KOPT-K1 (cell line): ENCODE measurements around the gene FCER2.

Experiments used
- H3K27ac ChIP-seq: fragments of 200-600 bp; sonication (generic); 2 replicates; pipeline ENCODE4 v1.5.1; 2016; ENCODE audit warnings: antibody characterized with exemption, mild to moderate bottlenecking, low read depth, low read length; ENCODE audit not compliant: poor library complexity, severe bottlenecking
- H3K36me3 ChIP-seq: fragments of 200-600 bp; sonication (generic); 2 replicates; pipeline ENCODE4 v1.5.1; 2017; ENCODE audit warnings: antibody characterized with exemption, mild to moderate bottlenecking, low read length, moderate library complexity; ENCODE audit not compliant: insufficient read depth
- H3K9me3 ChIP-seq: fragments of 200-600 bp; sonication (generic); 2 replicates; pipeline ENCODE4 v1.5.1; 2017; ENCODE audit warnings: antibody characterized with exemption, low read length, mild to moderate bottlenecking; ENCODE audit not compliant: insufficient read depth, poor library complexity, severe bottlenecking

The FCER2 gene

DNA sequence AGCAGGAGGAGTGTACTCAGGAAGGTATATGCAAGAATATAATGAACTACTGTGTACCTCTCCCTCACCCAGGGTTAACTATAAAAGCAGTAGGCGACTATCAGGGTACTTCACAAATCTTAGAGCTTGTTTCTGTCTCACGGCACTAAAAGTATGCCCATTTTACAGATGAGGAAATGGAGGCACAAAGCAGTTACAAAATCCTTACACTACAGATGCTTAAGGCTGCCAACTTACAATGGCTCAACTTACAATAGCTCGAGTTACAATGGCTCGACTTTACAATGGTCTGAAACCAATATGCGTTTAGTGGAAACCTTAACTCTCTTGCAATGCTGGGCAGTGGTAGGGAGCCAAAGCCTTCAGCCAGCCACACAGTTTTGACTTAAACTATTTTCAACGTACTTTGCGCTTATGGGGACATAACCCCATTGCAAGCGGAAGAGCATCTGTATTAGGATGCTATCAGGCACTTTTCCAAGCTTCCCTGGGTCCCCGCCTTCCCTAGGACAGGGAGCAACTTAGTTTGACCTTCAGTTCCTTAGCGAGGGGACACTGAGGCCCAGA is 4.1 kb downstream of the FCER2 start:
- no peaks in the 10 kb centered on the region for H3K9me3 ChIP-seq
- no peaks in the 10 kb centered on the region for H3K36me3 ChIP-seq
- no peak overlapping the region for H3K27ac ChIP-seq

DNA sequence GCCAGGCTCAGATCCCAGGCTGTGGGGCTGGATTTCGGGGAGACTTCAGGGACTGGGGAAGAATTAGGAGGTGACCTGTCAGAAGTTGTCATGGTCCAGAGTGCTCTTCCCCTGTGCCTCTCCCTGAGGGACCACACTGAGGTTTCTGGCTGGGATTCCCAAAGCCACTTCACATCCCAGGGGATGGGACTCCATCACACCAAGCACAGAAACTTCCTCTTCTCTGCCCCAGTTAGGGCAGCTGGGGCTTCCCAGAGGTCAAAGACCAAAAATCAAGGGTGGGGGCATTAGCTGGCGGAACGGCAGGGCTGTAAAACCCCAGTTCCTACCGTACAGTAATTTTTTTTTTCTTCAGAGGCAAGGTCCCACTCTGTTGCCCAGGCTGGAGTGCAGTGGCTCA is 7.4 kb downstream of the FCER2 start:
- H3K27ac ChIP-seq: no peak overlapping the region
- H3K36me3 ChIP-seq: no peaks in the 10 kb centered on the region
- no peaks in the 10 kb centered on the region for H3K9me3 ChIP-seq

DNA sequence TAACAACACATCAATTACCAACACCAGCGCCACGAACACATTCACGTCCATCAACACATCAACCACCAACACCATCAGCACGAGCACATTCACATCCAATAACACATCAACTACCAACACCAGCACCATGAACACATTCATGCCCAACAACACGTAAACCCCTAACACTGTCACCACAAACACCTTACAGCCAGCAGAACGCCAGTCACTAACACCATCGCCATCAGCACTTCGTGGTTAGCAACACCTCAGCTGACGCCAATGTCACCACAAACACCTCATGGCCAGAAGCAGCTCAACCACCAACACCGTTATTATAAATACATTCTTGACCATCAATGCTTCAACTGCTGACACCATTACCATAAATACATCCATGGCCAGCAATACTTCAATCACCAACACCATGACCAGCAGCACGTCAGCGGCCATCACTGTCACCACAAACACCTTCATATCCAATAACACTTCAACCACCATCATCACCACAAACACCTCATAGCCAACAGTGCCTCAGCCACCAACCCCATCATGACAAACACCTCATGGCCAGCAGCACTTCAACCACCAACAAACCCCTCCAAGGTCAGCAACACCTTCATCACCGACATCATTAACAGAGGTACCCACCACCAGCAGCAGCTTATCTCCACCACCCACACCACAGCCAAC is 9.4 kb downstream of the FCER2 start:
- H3K36me3 ChIP-seq: no peaks in the 10 kb centered on the region
- no peak overlapping the region for H3K27ac ChIP-seq
- H3K9me3 ChIP-seq: no peaks in the 10 kb centered on the region

DNA sequence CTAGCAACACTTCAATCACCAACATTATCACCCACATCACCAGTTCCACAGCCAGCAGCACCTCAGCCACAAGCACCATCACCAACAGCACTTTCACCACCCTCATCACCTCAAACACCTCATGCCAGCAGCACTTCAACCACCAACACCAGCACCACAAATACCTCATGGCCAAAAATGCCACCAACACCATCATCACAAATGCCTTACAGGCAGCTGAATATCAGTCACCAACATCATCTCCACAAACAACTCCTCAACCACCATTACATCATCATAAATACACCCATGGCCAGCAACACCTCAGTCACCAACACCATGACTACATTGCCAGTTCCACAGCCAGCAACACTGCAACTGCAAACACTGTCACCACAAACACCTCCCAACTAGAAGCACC is 10.4 kb downstream of the FCER2 start:
- Histone ChIP-seq H3K27ac (no peak overlapping the region), H3K36me3 (no peaks in the 10 kb centered on the region), H3K9me3 (no peaks in the 10 kb centered on the region)

DNA sequence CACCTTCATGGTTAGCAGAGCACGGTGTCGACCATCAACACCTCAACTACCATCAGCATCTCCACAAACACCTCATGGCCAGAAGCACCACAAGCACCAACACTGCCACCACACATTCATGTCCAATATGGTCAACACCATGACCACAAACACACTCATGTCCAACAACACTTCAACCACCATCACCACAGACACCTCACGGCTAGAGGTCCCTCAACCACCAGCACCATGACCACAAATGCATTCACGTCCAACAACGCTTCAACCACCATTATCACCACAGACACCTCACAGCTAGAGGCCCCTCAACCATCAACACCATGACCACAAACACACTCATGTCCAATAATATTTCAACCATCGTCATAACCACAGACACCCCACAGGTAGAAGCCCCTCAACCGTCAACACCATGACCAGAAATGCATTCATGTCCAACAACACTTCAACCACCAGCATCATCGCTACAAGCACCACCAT is 11.1 kb downstream of the FCER2 start:
- Histone ChIP-seq H3K27ac (no peak overlapping the region), H3K9me3 (no peaks in the 10 kb centered on the region), H3K36me3 (no peaks in the 10 kb centered on the region)

DNA sequence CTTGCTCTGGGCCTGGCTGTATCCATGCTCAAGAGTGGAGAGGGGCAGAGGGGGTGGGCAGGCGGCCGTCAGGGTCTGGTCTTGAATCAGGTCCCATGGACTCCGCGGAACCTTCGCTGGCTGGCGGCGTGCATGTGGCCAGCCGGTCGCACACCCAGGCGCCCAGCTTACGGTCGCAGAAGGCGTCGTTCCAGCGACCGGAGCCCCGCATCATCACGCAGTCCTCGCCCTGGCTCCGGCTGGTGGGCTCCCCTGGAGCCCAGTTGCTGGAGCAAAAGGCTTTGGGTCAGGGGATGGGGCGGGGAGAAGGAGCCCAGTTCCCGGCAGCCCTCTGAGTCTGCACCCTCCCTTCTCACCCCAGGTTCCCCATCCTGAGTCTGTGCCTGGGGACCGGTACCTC is 12.8 kb downstream of the FCER2 start:
- Histone ChIP-seq H3K9me3 (no peaks in the 10 kb centered on the region), H3K27ac (no peak overlapping the region), H3K36me3 (peaks cover under 1% of the 10 kb centered on the region; the same call in 1 of the 2 replicates)

DNA sequence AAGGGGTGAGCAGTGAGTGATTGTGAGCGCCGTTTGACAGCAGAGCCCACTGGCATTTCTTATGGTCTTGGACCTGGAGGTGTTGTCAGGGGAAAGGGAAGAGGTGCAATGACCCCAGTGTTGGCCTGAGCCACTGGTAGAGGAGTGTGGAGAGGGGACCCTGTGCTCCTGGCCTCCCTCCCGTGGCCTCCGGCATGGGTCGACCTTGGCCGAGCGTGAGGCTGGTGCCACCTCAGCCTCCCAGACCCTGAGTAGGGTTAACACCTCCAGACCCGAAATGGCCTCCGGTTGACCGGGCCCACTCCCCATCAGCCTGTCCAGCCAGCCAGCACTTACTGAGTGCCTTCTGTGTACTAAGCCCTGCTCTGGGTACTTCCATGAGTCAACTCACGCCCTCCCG is 14.8 kb downstream of the FCER2 start:
- no peaks in the 10 kb centered on the region for H3K9me3 ChIP-seq
- H3K36me3 ChIP-seq: peaks cover 19% of the 10 kb centered on the region
- no peak overlapping the region for H3K27ac ChIP-seq

DNA sequence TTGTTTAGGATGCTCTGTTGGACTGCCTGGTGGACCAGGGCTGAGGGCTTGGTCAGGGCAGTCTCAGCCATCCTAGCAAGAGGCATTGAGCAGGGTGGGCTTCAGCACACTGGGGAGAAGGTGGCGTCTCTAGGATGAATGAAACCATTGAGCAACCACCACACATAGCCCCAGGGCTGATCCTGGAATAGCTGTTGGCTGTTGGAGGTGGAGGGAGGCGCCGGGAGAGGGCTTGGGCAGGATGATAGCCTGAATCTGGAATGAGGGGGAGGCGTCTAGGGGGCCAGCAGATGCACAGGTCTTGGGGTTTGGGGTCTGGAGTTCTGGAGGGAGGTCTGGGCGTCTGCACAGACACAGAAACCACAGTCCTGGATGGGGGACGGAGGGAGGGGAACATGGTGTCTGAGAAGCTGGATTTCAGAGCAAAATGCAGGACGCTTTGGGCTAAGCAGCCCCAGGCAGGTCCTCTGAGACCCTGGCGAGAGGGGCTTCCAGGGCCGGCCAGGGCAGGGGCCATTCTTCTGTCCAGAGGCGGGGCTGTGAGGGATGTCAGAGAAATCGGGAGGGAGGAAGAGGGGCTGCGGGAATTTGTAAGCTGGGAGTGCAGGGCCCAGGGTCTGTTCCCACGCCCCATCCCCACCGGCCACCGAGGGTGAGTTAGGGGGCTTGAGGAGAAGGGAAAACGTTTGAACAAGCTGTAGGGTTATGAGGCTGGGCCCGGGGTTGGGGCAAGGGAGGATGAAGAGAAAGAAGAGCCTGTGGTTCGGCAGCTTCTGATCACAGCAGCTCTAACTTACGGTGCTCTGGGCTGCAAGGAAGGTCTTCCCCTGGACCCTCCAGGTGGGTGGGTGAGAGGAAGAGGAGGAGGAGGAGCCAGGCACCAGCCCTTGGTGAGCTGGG is 16.1 kb downstream of the FCER2 start:
- Histone ChIP-seq H3K36me3 (peaks cover 19% of the 10 kb centered on the region), H3K9me3 (no peaks in the 10 kb centered on the region), H3K27ac (no peak overlapping the region)

DNA sequence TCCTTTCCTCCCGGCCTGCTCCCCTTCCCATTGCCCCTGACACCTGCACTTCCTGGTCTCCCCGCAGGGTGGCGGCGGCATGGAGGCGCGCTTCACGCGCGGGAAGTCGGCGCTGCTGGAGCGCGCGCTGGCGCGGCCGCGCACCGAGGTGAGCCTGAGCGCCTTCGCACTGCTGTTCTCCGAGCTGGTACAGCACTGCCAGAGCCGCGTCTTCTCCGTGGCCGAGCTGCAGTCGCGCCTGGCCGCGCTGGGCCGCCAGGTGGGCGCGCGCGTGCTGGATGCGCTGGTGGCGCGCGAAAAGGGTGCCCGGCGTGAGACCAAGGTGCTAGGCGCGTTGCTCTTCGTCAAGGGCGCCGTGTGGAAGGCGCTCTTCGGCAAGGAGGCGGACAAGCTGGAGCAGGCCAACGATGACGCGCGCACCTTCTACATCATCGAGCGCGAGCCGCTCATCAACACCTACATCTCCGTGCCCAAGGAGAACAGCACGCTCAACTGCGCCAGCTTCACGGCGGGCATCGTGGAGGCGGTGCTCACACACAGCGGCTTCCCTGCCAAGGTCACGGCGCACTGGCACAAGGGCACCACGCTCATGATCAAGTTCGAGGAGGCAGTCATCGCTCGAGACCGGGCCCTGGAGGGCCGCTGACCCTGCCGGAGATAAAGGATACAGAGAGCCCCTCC is 19.6 kb downstream of the FCER2 start:
- Histone ChIP-seq H3K27ac (peak overlapping the region; percentile 28), H3K9me3 (no peaks in the 10 kb centered on the region), H3K36me3 (peaks cover 19% of the 10 kb centered on the region)

DNA sequence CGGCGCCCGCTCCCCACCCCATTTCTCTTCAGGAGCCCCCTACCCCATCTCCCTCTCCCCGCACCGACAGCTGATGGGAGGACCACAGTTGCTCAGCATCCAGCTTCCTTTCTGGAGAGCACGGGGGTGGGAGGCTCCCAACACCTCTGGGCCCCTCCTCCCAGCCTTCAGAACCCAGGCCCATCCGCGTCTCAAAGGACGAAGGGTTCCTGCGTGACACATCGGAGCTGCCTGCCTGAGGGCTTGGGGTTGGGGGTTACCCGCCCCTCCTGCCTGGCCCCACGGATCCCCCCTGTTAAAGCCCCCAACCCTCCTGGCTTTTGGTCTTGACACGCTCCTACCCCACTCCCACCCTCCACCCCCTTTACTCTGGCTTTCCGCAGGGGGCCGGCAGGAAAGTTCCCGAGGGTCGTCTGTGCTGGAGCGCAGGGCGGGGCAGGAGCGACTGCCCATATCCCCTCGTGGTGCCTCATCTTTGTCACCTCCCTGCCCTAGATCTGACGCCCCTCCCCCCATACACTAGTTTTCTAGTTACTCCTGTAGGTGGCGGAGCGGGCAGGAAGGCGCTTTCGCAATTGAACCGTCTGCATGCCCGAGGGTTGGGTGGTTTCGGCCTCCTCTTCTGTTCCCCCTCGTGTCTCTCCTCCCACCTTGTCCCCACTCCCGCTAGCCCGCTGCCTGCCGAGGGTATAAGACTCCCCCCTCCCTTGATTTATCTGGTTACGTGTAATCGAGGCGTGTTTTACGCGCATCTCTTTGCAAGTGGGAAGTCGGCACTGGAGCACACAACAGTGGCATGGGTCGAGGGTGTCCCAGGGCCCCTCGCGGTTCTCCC is 20.4 kb downstream of the FCER2 start:
- peak overlapping the region; percentile 83 for H3K27ac ChIP-seq
- no peaks in the 10 kb centered on the region for H3K9me3 ChIP-seq
- peaks cover 19% of the 10 kb centered on the region for H3K36me3 ChIP-seq

DNA sequence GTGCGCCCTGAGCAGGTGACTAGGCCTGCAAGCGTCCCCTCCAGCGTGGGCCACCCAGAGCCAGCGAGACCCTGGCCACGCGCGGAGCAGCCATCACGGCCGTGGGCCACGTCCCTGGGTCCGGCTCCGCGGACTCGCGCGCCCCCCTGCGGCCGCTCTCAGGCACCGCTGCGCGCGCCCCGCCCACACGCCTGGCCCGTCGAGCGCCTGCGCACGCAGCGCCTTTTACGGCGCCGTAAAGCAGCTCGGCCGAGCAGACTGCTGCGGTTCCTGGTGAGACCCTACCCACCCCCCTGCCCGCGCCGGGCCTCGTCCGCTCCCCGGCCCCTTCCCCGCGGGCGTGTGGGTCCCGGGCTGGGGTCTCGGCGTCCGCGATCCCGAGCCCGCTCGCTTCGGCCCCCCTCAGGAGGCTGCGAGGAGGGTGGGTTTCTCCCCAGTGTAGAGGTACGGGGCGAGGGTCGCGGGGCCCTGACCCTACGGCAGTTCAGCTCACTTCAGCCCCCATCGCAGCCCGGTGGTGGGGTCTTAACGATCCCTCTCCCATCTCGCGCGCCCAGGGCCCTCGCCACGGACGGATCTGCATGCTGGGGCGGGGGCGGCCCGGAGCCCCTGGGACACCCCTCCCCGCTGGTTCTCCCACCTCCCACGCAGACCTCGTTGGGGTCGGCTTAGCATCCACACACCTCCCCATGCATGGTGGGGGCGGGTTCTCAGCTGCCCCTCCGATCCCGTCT is 21.2 kb downstream of the FCER2 start, which contains the start of gene TRAPPC5:
Gene TRAPPC5, plus strand, starts transcription at position 228 of the 734 bp plus-strand sequence. CDS start 1,421 bp downstream, outside the sequence.
- Histone ChIP-seq H3K36me3 (peaks cover 19% of the 10 kb centered on the region), H3K9me3 (no peaks in the 10 kb centered on the region), H3K27ac (peak within 1 kb of the TSS; percentile 83)

DNA sequence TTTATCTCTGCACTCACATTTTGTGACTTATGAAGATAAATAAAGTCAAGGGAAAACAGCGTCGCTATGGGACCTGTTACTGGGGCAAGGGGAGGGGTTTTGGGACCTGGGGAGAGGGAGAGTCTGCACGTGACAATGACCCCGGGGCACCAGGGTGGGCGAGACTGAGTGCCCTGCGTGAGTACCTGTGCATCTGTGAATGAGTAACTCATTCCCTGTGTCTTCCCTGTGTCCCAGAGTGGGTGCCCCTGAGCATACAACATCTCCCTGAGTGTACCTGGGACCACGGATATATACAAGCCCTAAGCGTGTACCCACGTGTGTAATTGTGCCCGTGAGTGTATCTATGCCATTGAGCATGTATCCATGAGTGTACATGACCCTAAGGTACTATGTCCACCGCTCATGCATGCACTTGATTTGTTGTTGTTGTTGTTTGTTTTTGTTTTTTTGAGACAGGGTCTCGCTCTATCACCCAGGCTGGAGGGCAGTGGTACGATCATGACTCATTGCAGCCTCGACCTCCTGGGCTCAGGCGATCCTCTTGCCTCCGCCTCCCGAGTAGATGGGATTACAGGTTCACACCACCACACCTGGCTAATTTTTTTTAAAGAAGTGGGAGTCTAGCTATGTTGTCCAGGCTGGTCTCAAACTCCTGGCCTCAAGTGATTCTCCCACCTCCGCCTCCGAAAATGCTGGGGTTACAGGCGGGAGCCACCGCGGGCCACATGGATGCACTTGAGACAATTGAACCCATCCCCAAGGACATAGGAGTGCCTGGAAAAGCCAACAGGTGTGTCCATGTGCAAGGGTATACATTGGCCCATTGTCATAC is 21.9 kb downstream of the FCER2 start:
- H3K9me3 ChIP-seq: no peaks in the 10 kb centered on the region
- H3K36me3 ChIP-seq: peaks cover 19% of the 10 kb centered on the region
- H3K27ac ChIP-seq: peak overlapping the region; percentile 83
